Keratinocyte (primary cell): ENCODE results near the gene MRGPRF. TPM values are rescaled to one million over a fixed set of nuclear protein-coding genes. Genes with fewer than 3 reads are reported as not detected.

Experiments
- DNase-seq: peaks from one replicate; pipeline ENCODE4 v3.0.0-alpha.2; 2011; ENCODE audit warnings: low read depth, missing footprints, low spot score
- FAIRE-seq: peaks from 2 replicates; lab custom pipeline; 2011; peaks lifted over from hg19 to GRCh38; lab: Jason Lieb, UNC
- H2AFZ ChIP-seq: 2 replicates; pipeline ENCODE4 v1.6.0; 2012; ENCODE audit warnings: low read length, control low read depth, inconsistent platforms; ENCODE audit not compliant: control insufficient read depth
- H3K27ac ChIP-seq: 2 replicates; pipeline ENCODE4 v1.5.1; 2011; ENCODE audit warnings: low read length; ENCODE audit not compliant: control insufficient read depth, insufficient read depth
- H3K27me3 ChIP-seq: 3 replicates; pipeline ENCODE4 v1.6.0; 2011; ENCODE audit warnings: low read length; ENCODE audit not compliant: control insufficient read depth, insufficient read depth; ENCODE audit errors: extremely low read depth
- H3K36me3 ChIP-seq, 2 experiments: 2 replicates in 1 of 2; 3 replicates in 1 of 2; pipeline ENCODE4 v1.5.1; 2011; ENCODE audit warnings: low read length in 2 of 2, mild to moderate bottlenecking in 1 of 2; ENCODE audit not compliant: control insufficient read depth in 2 of 2, insufficient read depth in 2 of 2; ENCODE audit errors: extremely low read depth in 1 of 2
- H3K4me1 ChIP-seq: 3 replicates; pipeline ENCODE4 v1.5.1; 2011; ENCODE audit warnings: low read length; ENCODE audit not compliant: control insufficient read depth, insufficient read depth; ENCODE audit errors: extremely low read depth
- H3K4me2 ChIP-seq: 3 replicates; pipeline ENCODE4 v1.6.0; 2011; ENCODE audit warnings: low read depth, low read length; ENCODE audit not compliant: control insufficient read depth, insufficient read depth; ENCODE audit errors: extremely low read depth
- H3K4me3 ChIP-seq, 3 experiments: fragments of 200-600 bp in 1 of 3; sonication (generic) in 1 of 3; 2 replicates in 2 of 3; 3 replicates in 1 of 3; pipeline ENCODE4 v1.5.1; 2011 to 2016; ENCODE audit warnings: low read length in 3 of 3, mild to moderate bottlenecking in 3 of 3, control low read depth in 2 of 3, inconsistent platforms in 1 of 3, low read depth in 1 of 3, mixed read lengths in 1 of 3, mixed run types in 1 of 3, moderate library complexity in 1 of 3; ENCODE audit not compliant: control insufficient read depth in 2 of 3, insufficient read depth in 2 of 3; ENCODE audit errors: extremely low read depth in 1 of 3
- H3K79me2 ChIP-seq: 2 replicates; pipeline ENCODE4 v1.6.0; 2012; ENCODE audit warnings: low read length; ENCODE audit not compliant: control insufficient read depth, insufficient read depth
- H3K9ac ChIP-seq: 3 replicates; pipeline ENCODE4 v1.6.0; 2011; ENCODE audit warnings: low read length; ENCODE audit not compliant: control insufficient read depth, insufficient read depth; ENCODE audit errors: extremely low read depth
- H3K9me1 ChIP-seq: 3 replicates; pipeline ENCODE4 v1.6.0; 2011; ENCODE audit warnings: low read length; ENCODE audit not compliant: control insufficient read depth, insufficient read depth; ENCODE audit errors: extremely low read depth
- H3K9me3 ChIP-seq: 2 replicates; pipeline ENCODE4 v1.5.1; 2012; ENCODE audit warnings: low read depth, low read length; ENCODE audit not compliant: control insufficient read depth
- H4K20me1 ChIP-seq: 3 replicates; pipeline ENCODE4 v1.6.0; 2011; ENCODE audit warnings: low read length; ENCODE audit not compliant: control insufficient read depth, insufficient read depth; ENCODE audit errors: extremely low read depth
- CTCF ChIP-seq, 3 experiments: IDR thresholded peaks in 1 of 3; conservative IDR thresholded peaks in 1 of 3; optimal IDR thresholded peaks in 1 of 3; 2 replicates in 2 of 3; 3 replicates in 1 of 3; pipeline versions ENCODE3 to v1.5.1; 2011; ENCODE audit warnings: low read length in 3 of 3, mild to moderate bottlenecking in 3 of 3, moderate library complexity in 2 of 3, control low read depth in 1 of 3, inconsistent platforms in 1 of 3; ENCODE audit not compliant: insufficient read depth in 2 of 3; ENCODE audit errors: extremely low read depth in 1 of 3
- EZH2 ChIP-seq: IDR thresholded peaks from one replicate; pipeline ENCODE4 v1.6.1; 2012; ENCODE audit warnings: inconsistent platforms, mild to moderate bottlenecking, low read length, moderate library complexity
- dilution Hi-C: fragments of 300-500 bp; cut with MboI; formaldehyde crosslinking; loops from one replicate; pipeline ENCODE4 v1.7.0; 2020; ENCODE audit warnings: low sequenced_read_pairs; ENCODE audit not compliant: extremely low pct_ligation_motif_present
- polyA plus RNA-seq, 5 experiments: library from polyadenylated mRNA; depleted of rRNA in 3 of 5; stranded (reverse) in 3 of 5; stranded (forward) in 1 of 5; unstranded in 1 of 5; fragments of >200 nt; gene quantifications; 1 replicate in 1 of 5; 2 replicates in 3 of 5; 3 replicates in 1 of 5; pipeline versions ENCODE4 v1.2.1 to v1.2.3, GENCODE V29; 2011 to 2012; ENCODE audit warnings: missing spikeins in 2 of 5, low read depth in 1 of 5, low replicate concordance in 1 of 5

Gene MRGPRF
- polyA plus RNA-seq, 1 donor (not counting 4 experiments of a cell fraction or from before 2014, with no cell fraction given): not detected

DNA sequence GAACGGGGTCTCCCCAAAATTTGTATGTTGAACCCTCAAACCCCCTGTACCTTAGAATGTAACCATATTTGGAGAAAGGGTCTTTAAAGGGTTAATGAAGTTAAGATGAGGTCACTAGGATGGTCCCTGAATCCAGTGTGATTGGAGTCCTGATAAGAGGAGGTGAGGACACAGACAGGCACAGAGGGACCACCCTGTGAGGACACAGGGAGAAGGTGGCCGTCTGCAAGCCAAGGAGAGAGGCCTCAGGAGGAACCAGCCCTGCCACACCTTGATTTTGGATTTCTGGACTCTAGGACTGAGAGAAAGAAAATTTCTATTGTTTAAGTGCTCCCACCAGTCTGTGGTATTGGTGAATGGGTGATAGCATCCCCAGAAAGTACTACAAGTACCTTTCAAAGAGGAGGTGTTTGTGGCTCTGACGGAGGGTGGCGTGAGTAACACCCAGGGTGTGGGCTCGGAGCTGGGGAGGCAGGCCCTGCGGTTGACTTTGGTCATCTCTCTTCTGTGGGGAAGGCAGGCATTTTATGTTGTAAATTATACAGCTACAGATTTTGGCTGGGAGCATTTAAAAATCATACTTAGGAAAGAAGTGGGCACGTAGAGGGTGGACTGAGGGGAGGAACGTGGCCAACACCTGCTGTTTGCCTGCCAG is 13.8 kb downstream of the MRGPRF start:
- Histone ChIP-seq H3K79me2 (no peaks in the 10 kb centered on the region), H3K9ac (no peak overlapping the region), H2AFZ (no peak overlapping the region), H3K36me3 (no peaks in the 10 kb centered on the region), H3K4me3 (no peak overlapping the region), H3K9me3 (no peaks in the 10 kb centered on the region), H3K4me2 (no peak overlapping the region), H3K9me1 (no peaks in the 10 kb centered on the region), H4K20me1 (no peaks in the 10 kb centered on the region), H3K27ac (no peak overlapping the region), H3K4me1 (peaks cover 3% of the 10 kb centered on the region), H3K27me3 (peaks cover 7% of the 10 kb centered on the region)
- TF ChIP-seq EZH2 (no peak), CTCF (optimal IDR thresholded peaks at IDR 0.05 in 1 of 3, IDR thresholded peaks at IDR 0.05 in 1 of 3, conservative IDR thresholded peaks at IDR 0.05 in 1 of 3; ENCODE audit: extremely low read depth in 1 of 3, insufficient read depth in 2 of 3, low read length in 3 of 3) (no peak)
- FAIRE-seq (no peak), DNase-seq (no peak)
- dilution Hi-C loops: no loop called here

DNA sequence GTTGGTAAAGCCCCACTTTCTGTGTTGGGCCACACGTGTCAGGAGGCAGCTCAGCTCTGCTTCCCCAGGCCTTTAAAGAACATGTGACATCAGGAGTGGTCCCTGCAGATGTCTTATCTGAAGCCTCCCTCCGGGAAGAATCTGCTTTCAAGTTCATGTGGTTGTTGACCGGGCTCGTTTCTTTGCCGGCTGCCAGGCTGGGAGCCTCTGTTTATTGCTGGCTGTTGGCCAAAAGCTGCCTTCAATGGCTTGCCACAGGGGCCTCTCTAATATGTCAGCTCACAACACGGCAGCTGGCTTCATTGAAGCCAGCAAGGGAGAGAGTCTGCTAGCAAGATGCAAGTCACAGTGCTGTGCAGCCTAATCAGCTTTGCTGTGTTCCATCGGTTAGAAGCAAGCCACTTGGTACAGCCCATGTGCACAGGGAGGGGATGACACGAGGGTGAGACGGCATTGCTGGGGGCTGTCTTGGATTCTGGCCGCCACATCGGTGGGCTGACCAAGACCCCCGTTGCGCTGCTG is 14.6 kb downstream of the MRGPRF start:
- H3K9ac ChIP-seq: no peak overlapping the region
- no peaks in the 10 kb centered on the region for H3K36me3 ChIP-seq

More for the DNA sequence above, 14.6 kb downstream of the MRGPRF start:
- Histone ChIP-seq H3K79me2 (no peaks in the 10 kb centered on the region), H3K4me1 (peaks cover 3% of the 10 kb centered on the region), H3K9me1 (no peaks in the 10 kb centered on the region), H2AFZ (no peak overlapping the region), H3K4me2 (no peak overlapping the region), H3K27ac (no peak overlapping the region), H3K9me3 (no peaks in the 10 kb centered on the region), H4K20me1 (no peaks in the 10 kb centered on the region), H3K4me3 (no peak overlapping the region), H3K27me3 (peaks cover 7% of the 10 kb centered on the region)
- TF ChIP-seq CTCF (optimal IDR thresholded peaks at IDR 0.05 in 1 of 3, IDR thresholded peaks at IDR 0.05 in 1 of 3, conservative IDR thresholded peaks at IDR 0.05 in 1 of 3; ENCODE audit: extremely low read depth in 1 of 3, insufficient read depth in 2 of 3, low read length in 3 of 3): no peak
- no peak for TF ChIP-seq EZH2
- dilution Hi-C loops: no loop called here
- FAIRE-seq (no peak), DNase-seq (no peak)
